H1 (cell line): ENCODE data around the gene BPIFA2.

Experiments used
- CHD2 ChIP-seq: IDR thresholded peaks from 2 replicates; pipeline ENCODE4 v1.6.1; 2012; ENCODE audit warnings: low read length, improper control_type of control experiment
- CREB1 ChIP-seq: IDR thresholded peaks from 2 replicates; pipeline ENCODE4 v1.6.1; 2012; ENCODE audit warnings: inconsistent platforms
- EZH2 ChIP-seq: fragments of 200-600 bp; sonication (generic); IDR thresholded peaks from 2 replicates; pipeline ENCODE4 v1.7.1; 2012; ENCODE audit warnings: low read depth, mild to moderate bottlenecking, moderate library complexity, low read length, inconsistent platforms; ENCODE audit not compliant: severe bottlenecking
- POLR2AphosphoS5 ChIP-seq: IDR thresholded peaks from 2 replicates; pipeline ENCODE4 v1.6.1; 2011; ENCODE audit warnings: low read depth, low read length
- SRF ChIP-seq: IDR thresholded peaks from 2 replicates; pipeline ENCODE4 v1.6.1; 2011; ENCODE audit warnings: mild to moderate bottlenecking, low read depth, low read length, moderate library complexity
- TCF12 ChIP-seq: IDR thresholded peaks from 2 replicates; pipeline ENCODE4 v1.6.1; 2011; ENCODE audit warnings: low read depth, mild to moderate bottlenecking, low read length
- TF ChIP-seq, protein P1 (sequence below), 3 experiments: IDR thresholded peaks; 1 replicate in 2 of 3; 2 replicates in 1 of 3; pipeline versions ENCODE4 v1.5.1 to v1.6.1; 2011; ENCODE audit warnings: low read length in 3 of 3, mild to moderate bottlenecking in 3 of 3, inconsistent platforms in 2 of 3, low read depth in 1 of 3, moderate library complexity in 1 of 3; ENCODE audit not compliant: insufficient read depth in 1 of 3; ENCODE audit errors: control extremely low read depth in 1 of 3
- TF ChIP-seq, protein P2 (sequence below): IDR thresholded peaks from 2 replicates; pipeline ENCODE4 v1.6.1; 2011; ENCODE audit warnings: low read length, improper control_type of control experiment

DNA sequence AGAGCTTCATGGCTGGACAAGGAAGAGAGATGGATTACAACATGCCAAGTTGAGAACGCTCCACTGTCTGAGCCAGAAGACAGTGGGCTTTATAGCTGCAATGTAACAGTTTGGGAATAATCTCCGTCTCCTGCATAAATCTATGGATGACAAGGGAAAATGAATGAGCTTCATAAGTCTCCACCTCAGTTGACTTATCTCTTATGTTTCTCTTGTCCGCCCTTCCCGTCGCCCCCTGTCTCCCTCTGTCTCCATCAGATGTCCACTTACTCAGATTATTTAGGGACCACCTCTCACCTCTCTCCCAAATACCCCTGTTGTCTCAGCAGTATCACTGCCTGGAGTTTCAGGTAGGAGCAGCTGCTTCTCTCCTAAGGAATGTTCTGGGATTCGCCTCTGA lies 13.7 kb upstream of the BPIFA2 start:
- no peak for TF ChIP-seq POLR2AphosphoS5
- TF ChIP-seq, protein P1, sequence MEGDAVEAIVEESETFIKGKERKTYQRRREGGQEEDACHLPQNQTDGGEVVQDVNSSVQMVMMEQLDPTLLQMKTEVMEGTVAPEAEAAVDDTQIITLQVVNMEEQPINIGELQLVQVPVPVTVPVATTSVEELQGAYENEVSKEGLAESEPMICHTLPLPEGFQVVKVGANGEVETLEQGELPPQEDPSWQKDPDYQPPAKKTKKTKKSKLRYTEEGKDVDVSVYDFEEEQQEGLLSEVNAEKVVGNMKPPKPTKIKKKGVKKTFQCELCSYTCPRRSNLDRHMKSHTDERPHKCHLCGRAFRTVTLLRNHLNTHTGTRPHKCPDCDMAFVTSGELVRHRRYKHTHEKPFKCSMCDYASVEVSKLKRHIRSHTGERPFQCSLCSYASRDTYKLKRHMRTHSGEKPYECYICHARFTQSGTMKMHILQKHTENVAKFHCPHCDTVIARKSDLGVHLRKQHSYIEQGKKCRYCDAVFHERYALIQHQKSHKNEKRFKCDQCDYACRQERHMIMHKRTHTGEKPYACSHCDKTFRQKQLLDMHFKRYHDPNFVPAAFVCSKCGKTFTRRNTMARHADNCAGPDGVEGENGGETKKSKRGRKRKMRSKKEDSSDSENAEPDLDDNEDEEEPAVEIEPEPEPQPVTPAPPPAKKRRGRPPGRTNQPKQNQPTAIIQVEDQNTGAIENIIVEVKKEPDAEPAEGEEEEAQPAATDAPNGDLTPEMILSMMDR (IDR thresholded peaks at IDR 0.05; ENCODE audit: control extremely low read depth in 1 of 3, insufficient read depth in 1 of 3, low read depth in 1 of 3, low read length in 3 of 3), result no peak
- TF ChIP-seq CREB1, result no peak
- TF ChIP-seq CHD2, result no peak
- TF ChIP-seq, protein P2, sequence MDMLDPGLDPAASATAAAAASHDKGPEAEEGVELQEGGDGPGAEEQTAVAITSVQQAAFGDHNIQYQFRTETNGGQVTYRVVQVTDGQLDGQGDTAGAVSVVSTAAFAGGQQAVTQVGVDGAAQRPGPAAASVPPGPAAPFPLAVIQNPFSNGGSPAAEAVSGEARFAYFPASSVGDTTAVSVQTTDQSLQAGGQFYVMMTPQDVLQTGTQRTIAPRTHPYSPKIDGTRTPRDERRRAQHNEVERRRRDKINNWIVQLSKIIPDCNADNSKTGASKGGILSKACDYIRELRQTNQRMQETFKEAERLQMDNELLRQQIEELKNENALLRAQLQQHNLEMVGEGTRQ, result no peak
- TF ChIP-seq SRF, result no peak
- TF ChIP-seq EZH2, result no peak
- no peak for TF ChIP-seq TCF12
